GM19452 (cell line): ENCODE data around the gene GATAD2A.
"Not testable (repeated sequence)": the region's sequence is repeated elsewhere in the genome, so short reads cannot be mapped to it uniquely, and the experiment has no call there.

Experiments used
- ATAC-seq: cut with Tn5 transposase; IDR thresholded peaks from one replicate; pipeline ENCODE4 v1.9.1; 2021; ENCODE audit not compliant: unreplicated experiment

Gene GATAD2A

DNA sequence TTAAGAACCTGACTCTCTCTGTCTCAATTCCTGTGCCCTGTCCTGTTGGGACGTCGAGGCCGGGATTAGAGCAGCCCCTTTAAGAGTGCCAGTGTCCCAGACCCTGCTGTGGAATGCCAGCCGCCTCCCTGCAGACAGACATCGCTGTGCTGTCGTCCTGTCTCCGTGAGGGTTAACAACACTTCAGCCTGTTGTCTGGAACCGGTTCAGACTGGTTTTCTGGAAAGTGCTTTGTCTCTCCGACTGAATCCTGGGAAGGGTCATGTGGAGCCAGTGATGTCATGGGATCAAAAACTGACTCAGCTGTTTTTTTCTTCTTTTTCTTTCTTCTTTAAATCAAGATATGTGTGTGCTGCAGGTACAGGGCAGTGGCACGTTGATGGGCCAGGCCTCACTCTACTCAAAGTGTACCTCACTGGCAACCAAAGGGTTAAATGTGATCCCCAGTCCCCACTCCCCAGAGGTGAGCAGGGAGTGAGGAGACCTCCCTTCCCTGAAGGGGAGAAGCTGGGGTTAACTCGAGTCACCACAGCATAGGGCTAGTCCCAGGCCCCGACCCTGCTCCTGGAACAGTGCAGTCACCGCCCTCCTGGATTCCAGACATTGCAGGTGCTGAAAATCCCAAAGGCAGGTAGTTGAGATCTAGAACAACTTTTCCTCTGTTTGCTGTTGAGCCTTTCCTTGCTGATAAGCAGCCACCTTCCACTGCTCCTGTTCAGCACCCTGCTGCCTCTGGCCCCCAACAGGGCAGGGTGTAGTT is 59.0 kb downstream of the GATAD2A start:
- no peak for ATAC-seq

GRCh38 chr19:19465436-19466070 is 60.1 kb downstream of the GATAD2A start:
- ATAC-seq = no peak

- ATAC-seq = no peak
Observed at GRCh38 chr19:19466201-19466600, 60.7 kb downstream of the GATAD2A start.

DNA sequence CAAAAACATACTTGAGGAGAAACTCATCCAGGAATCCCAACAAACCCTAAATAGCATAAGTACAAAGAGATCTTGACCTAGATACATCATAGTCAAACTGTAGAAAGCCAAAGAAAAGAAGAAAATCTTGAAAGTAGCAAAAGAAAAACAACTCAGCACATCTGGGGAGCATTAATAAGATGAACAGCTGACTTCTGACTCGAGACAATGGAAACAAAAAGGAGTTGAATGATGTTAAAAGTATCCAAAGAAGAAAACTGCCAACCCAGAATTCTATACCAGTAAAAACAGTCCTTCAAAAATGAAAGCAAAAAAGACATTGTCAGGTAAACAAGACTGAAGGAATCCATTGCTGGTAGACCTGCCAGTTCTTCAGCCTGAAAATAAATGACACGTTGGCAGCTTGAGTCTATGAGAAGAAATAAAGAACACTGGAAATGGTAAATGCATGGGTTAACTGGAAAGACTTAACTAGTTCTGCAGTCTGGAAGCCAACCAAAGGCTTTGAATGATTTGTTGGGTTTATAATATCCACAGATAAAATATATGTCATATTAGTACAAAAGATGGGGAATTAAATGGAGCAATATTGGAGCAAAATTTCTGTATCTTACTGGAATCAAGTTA is 63.1 kb downstream of the GATAD2A start:
- no peak for ATAC-seq

GRCh38 chr19:19470579-19470978 is 65.1 kb downstream of the GATAD2A start:
- no peak for ATAC-seq

- ATAC-seq = no peak
Observed at GRCh38 chr19:19471682-19472081, 66.2 kb downstream of the GATAD2A start.

DNA sequence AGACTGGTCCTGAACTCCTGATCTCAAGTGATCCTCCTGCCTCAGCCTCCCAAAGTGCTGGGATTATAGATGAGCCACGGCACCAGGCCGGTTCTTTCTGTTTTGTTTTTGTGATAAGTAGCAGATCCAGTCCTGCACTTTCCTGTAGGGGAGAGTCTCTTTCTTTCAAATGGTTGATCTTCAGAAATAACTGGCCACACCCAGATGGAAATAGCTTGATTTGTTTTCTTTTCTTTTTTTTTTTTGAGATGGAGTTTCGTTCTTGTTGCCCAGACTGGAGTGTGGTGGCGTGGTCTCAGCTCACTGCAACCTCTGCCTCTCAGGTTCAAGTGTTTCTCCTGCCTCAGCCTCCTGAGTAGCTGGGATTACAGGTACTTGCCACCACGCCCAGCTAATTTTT is 66.6 kb downstream of the GATAD2A start:
- not testable (repeated sequence) for ATAC-seq

- no peak for ATAC-seq
Observed at GRCh38 chr19:19475015-19475765, 69.7 kb downstream of the GATAD2A start.

DNA sequence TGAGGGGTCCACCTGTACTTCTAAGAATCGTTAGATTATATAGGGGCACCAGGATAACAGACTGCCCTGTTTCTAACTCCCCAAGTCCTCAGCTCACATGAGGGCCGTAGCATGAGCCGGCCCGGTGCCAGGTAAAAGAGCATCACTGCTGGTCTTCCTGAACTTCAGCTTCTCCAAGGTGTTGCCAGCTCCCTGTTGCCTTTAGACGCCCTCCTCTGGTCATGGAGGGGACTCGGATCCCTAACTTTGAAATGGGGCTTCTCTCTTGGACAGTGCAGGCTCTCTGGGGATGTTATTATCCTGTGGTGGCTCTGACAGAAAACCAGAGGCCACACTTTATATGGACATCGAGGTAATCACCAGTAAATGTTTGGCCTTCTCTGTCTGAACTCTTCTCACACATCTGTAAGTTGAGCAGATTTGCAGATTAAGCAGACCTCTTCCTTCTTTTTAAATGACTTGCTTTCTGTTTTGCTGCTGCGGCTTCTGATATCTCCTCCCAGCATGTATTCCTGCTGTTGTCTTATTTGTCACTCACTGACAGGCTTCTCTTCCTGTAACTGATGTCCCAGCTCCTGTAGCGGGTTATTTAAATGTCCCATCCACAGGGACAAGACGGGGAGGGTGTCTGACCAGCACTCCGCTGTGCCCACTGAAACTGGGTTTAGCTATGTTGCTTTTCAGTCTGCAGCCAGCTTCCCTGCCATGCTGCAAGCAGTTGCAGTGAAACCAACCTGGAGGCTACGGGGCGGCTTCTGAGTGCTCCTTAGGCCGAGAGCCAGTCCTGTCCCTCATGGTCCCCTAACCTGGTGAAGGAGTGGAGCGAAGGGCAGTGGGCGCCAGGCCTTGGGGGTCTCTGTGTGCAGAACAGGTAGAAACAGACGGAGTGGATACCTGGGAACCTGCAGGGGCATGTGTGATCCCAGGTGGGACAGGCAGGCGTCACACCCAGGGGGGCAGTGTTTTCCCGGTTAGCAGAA is 70.7 kb downstream of the GATAD2A start:
- no peak for ATAC-seq

DNA sequence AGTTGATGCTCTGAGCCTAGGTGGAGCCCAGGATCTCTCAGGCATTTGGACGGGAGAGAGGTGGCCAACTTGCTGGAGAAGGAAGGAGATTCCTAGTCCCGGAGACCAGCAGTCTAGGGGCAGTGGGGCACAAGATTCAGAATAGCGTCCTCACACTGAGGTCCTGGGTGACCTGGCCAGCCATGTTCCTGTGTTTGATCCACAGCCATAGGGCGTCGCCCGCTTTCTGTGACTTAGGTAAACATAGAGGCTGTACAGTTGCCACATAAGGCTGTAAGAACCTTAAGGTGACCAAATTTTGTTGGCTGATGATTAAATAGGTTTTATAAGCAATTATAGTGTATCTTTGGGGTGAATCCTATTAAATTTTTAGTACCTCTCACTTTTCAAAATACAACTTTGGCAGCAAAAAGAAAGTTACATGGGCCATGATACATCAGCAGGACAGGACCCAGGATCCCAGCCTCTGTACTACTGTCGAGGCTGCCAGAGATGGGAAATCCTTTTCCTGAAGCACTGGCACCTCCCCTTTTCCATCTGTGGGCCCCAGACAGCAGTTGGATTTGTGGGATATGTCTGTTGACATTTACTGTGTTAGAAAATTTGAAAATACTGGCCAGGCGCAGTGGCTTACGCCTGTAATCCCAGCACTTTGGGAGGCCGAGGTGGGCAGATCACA is 72.4 kb downstream of the GATAD2A start:
- ATAC-seq = no peak

DNA sequence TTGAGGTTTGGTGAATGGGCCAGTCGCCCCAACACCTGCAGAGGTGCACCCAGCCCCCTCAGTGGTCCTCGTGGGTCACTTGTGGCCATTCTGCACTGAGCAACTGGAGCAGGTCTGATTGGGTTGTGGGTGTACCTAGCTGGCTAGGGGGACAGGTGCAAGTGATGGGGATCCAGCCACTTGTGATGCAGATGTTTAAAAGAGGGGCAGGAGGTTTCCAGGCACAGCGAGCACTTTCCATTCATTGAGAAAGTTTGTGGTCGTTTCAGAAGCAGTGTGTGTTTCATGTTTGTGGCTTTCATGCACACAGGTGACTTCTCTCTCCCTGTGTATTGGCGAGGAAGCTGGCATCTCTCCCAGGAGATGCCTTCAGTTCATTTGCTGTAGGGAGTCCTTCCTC is 75.2 kb downstream of the GATAD2A start:
- ATAC-seq = no peak

DNA sequence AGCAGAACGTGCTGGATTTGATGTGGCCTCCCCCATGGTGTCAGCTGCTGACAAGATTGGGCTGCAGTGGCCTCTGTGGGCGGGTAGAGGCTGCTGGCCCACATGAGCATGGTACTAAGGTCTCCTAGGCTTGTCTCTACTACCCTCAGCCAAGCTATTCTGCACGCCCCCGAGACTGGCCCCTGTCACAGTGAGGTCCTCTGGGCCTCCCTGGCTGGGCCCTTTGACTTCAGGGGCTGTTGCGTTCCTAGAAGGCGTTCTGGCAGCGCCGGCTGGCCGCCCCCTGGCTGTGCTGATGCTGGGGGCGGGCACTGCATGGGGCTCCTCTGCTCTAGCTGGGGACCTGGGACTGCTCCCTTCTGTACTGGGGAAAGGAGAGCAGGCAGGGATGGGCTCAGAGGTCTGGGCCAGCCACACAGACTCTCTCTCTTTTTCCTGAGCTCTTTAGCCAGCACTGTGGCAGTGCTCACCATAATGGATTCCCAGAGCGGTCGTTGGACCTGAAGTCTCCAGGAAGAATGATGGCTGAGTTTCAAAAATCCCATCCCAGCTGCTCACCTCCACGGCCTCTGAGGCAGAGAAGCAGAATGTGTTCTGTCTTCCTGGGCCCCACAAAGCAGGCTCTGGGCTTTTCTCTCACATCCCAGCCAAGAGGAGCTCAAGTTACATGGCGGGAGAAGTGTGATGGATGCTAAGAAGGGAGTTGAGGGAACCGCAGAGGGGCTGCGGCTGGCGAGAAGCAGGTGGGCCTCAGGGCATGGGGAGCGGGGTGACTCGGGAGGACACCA is 77.5 kb downstream of the GATAD2A start:
- no peak for ATAC-seq

DNA sequence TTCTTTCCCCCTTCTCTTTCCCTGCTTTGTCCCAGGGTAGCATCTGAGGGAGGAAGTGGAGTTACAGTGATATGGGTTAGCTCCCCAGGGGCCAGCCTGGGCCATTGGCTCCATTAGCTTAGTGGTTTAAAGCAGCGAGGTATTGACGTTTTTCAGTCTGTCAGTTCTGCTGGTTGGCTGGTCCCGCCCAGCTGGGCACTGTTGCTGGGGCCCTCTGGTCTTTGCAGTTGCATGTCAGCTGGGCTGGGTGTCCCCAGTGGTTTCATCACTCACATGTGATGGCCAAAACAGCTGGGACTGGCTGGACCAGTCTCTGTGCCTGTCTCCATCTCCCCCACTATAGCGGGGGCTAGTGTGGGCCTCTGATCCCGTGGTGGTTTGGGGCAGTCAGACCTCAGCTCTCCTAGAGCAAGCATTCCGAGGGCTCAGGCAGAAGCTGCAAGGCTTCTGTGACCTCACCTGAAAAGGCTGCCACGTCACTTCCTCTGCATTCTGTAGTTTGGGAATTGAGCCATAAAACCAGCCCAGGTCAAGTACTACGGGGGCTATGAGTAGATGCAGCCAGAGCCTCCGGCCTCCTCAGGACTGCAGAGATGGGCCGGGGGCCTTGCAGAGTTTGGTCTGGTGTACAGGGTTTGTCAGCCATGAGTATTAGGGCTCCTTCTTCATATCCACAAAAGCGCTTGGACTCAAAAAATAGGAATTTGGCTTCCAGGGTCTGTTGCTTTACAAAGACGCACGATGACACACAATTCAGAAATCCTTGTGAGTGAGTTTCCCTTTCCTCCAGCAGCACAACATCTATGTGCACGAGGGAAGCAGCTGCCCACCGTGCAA is 79.9 kb downstream of the GATAD2A start:
- ATAC-seq = no peak

- ATAC-seq = no peak
Observed at GRCh38 chr19:19485998-19486290, 80.5 kb downstream of the GATAD2A start.

- ATAC-seq = no peak
Observed at GRCh38 chr19:19486343-19487076, 81.0 kb downstream of the GATAD2A start.

- no peak for ATAC-seq
Observed at GRCh38 chr19:19487077-19487949, 81.8 kb downstream of the GATAD2A start.
